Measurements from ENCODE around the gene NOP9. TPM values are rescaled to one million over a fixed set of nuclear protein-coding genes. Genes with fewer than 3 reads are reported as not detected.

NOP9 gene
- total RNA-seq, 4 donors from 2014 or later: 19.8 to 31.2 (median 21.2) TPM

DNA sequence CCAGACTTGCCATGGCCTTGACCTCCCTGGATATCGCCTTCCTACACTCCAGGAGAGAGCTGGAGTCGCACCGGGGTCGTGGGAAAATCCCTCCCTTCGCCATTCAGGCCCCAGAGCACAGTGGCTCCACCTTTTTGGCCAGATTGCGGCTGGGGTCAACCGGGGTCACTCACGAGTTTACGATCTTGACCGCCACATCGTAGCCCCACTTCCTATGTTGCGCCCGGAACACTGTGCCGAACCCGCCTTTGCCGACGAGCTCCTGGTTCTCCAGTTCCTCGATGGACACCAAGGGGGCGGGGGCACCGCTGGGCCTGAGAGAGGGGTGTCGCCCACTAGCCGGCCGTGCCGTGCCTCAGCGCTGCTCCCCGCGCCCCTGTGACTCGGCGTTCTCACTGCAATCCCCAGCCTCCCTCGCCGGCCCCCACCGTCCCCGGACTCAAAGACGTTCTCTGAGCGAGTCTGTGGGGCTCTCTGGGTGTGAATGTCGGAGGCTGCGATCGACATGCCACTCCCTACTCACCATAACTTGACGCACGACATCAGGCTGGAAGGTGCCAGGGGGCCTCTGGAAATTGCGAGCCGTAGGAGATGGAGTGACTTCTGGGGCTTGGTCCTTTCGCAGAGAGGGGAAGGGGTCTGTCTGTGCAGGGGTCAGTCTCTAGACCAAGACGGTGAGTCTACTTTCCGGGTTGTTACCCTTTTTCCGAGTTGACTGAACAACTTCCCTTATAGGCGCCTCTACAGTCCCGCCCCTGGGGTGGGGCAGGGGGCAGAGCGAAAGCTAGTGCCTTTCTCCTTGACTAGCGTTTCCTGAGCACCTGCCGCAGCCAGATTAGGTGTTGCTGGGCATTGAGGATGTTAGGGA is 39.9 kb downstream of the NOP9 start, which contains the start of gene RIPK3:
Gene RIPK3, minus strand, starts transcription at position 708 of the 868 bp plus-strand sequence. Its CDS starts 165 bp downstream, at position 543.
- Histone ChIP-seq H3K4me1 (peaks cover 40% of the 10 kb centered on the region), H3K9me3 (no peaks in the 10 kb centered on the region), H3K36me3 (peaks cover 20% of the 10 kb centered on the region), H3K27ac (peak within 1 kb of the TSS; percentile 59), H3K27me3 (peaks cover 6% of the 10 kb centered on the region), H3K4me3 (peak within 1 kb of the TSS; percentile 71)
- TF ChIP-seq POLR2A (IDR thresholded peaks at IDR 0.05) (no peak), EP300 (IDR thresholded peaks at IDR 0.05) (no peak), POLR2AphosphoS5 (IDR thresholded peaks at IDR 0.05) (no peak)
- TF ChIP-seq, protein P1, sequence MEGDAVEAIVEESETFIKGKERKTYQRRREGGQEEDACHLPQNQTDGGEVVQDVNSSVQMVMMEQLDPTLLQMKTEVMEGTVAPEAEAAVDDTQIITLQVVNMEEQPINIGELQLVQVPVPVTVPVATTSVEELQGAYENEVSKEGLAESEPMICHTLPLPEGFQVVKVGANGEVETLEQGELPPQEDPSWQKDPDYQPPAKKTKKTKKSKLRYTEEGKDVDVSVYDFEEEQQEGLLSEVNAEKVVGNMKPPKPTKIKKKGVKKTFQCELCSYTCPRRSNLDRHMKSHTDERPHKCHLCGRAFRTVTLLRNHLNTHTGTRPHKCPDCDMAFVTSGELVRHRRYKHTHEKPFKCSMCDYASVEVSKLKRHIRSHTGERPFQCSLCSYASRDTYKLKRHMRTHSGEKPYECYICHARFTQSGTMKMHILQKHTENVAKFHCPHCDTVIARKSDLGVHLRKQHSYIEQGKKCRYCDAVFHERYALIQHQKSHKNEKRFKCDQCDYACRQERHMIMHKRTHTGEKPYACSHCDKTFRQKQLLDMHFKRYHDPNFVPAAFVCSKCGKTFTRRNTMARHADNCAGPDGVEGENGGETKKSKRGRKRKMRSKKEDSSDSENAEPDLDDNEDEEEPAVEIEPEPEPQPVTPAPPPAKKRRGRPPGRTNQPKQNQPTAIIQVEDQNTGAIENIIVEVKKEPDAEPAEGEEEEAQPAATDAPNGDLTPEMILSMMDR (IDR thresholded peaks at IDR 0.05): no peak
- 13% methylated on average over 4 of the region's 51 CpGs for WGBS
- DNase-seq (ENCODE audit: low spot score in 2 of 2): peak; percentile 82 to 86

DNA sequence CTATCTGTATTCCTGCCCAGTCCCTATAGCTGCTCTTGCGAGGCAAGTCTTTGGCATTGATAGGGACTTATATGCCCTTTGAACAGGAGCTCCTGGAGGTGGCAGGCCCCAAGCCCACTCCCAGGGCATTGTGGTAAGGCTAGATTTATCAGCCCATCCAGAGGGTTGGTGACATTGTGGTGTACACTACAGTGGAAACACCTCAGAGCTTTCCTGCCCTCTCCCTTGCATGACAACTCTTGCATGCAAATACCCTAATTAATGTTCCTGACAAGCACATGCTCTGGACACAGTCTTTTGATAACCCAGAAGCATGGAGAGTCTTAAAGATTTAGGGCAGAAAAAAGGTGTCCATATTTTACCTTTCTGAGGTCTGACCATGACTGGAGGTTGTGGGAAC is 41.0 kb downstream of the NOP9 start:
- no peak for TF ChIP-seq POLR2AphosphoS5 (IDR thresholded peaks at IDR 0.05)
- TF ChIP-seq, protein P1 (IDR thresholded peaks at IDR 0.05): no peak
- no peak for TF ChIP-seq POLR2A (IDR thresholded peaks at IDR 0.05)
- no peak for TF ChIP-seq EP300 (IDR thresholded peaks at IDR 0.05)
- Histone ChIP-seq H3K27ac (no peak overlapping the region), H3K9me3 (no peaks in the 10 kb centered on the region), H3K27me3 (no peaks in the 10 kb centered on the region), H3K4me1 (peaks cover 30% of the 10 kb centered on the region), H3K36me3 (peaks cover 20% of the 10 kb centered on the region), H3K4me3 (no peak overlapping the region)
- 80% methylated on average over 1 of the region's 1 CpG for WGBS
- peak in 1 of 2 donors; percentile 47 for DNase-seq (ENCODE audit: low spot score in 2 of 2)

DNA sequence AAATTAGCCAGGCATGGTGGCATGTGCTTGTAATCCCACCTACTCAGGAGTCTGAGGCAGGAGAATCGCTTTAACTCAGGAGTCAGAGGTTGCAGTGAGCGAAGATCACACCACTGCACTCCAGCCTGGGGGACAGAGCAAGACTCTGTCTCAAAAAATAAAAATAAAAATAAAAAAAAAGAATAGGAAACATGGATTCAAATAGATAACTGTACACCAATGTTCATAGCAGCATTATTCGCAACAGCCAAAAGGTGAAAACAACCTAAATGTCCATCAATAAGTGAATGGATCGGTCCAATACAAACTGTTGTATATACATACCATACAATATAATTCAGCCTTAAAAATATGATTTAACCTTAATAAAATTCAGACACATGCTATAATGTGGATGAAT is 43.2 kb downstream of the NOP9 start:
- no peak for DNase-seq (ENCODE audit: low spot score in 2 of 2)
- Histone ChIP-seq H3K4me1 (peaks cover 26% of the 10 kb centered on the region), H3K9me3 (no peaks in the 10 kb centered on the region), H3K27me3 (no peaks in the 10 kb centered on the region), H3K4me3 (no peak overlapping the region), H3K36me3 (peaks cover 2% of the 10 kb centered on the region), H3K27ac (no peak overlapping the region)
- 82% methylated on average over 4 of the region's 4 CpGs for WGBS
- TF ChIP-seq POLR2AphosphoS5 (IDR thresholded peaks at IDR 0.05): no peak
- TF ChIP-seq, protein P1 (IDR thresholded peaks at IDR 0.05): no peak
- TF ChIP-seq EP300 (IDR thresholded peaks at IDR 0.05): no peak
- TF ChIP-seq POLR2A (IDR thresholded peaks at IDR 0.05): no peak

DNA sequence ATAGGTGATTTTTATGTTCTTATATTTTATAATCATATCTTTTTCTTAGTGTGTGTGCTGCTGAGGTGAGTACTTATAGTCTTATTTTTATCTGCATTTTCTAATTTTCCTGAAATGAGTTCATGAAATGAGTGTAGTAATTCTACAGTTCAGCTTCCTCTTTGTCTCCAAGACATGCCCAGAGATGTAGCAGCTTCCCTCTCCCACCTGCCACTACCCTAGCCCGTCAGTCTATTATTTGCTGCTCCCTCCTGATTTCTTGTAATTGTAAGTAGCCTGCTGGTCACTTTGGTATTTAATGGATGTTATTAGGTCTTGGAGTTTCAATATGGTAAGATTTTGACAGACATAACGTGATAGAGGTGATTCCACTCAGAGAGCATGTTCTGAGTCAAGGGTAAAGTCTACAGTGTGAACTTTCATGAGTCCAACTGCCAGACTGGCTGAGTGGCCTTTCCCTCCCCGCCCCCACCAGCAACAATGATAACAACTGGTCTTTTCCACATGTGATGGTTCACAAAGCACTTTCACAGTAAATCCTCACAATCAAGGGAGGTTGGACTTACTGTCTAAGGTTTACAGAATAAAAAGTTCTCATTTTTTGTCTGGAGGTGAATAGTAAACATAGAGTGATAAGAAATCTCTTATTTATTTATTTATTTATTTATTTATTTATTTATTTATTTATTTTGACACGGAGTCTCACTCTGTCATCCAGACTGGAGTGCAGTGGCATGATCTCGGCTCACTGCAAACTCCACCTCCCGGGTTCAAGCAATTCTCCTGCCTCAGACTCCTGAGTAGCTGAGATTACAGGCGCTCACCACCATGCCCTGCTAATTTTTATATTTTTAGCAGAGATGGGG is 44.4 kb downstream of the NOP9 start:
- Histone ChIP-seq H3K27me3 (no peaks in the 10 kb centered on the region), H3K4me1 (peaks cover 14% of the 10 kb centered on the region), H3K36me3 (no peaks in the 10 kb centered on the region), H3K27ac (no peak overlapping the region), H3K4me3 (no peak overlapping the region), H3K9me3 (no peaks in the 10 kb centered on the region)
- DNase-seq (ENCODE audit: low spot score in 2 of 2): no peak
- WGBS: 86% methylated on average over 7 of the region's 7 CpGs
- TF ChIP-seq POLR2A (IDR thresholded peaks at IDR 0.05) (no peak), EP300 (IDR thresholded peaks at IDR 0.05) (no peak), POLR2AphosphoS5 (IDR thresholded peaks at IDR 0.05) (no peak)
- TF ChIP-seq, protein P1 (IDR thresholded peaks at IDR 0.05): no peak

All from suprapubic skin (tissue), 4 donors.